Endothelial cell (in vitro differentiated cells): ENCODE measurements around the gene DNAH17. TPM values are rescaled to one million over a fixed set of nuclear protein-coding genes. Genes with fewer than 3 reads are reported as not detected.
"Not testable (repeated sequence)": the region's sequence is repeated elsewhere in the genome, so short reads cannot be mapped to it uniquely, and the experiment has no call there.

Source experiments
- DNase-seq: peaks from one replicate; pipeline ENCODE4 v3.0.0; 2021; ENCODE audit warnings: low spot score
- H3K27ac Mint-ChIP-seq: one replicate; pipeline ENCODE4 v1.8.0; 2021; ENCODE audit warnings: mixed read lengths, inconsistent platforms; ENCODE audit not compliant: unreplicated experiment
- H3K27me3 Mint-ChIP-seq: one replicate; pipeline ENCODE4 v1.8.0; 2021; ENCODE audit warnings: mild to moderate bottlenecking, moderate library complexity, mixed read lengths, inconsistent platforms; ENCODE audit not compliant: unreplicated experiment
- H3K36me3 Mint-ChIP-seq: one replicate; pipeline ENCODE4 v1.8.0; 2021; ENCODE audit warnings: mild to moderate bottlenecking, low read depth, mixed read lengths, inconsistent platforms; ENCODE audit not compliant: unreplicated experiment
- H3K4me1 Mint-ChIP-seq: one replicate; pipeline ENCODE4 v1.8.0; 2021; ENCODE audit warnings: mild to moderate bottlenecking, mixed read lengths, inconsistent platforms; ENCODE audit not compliant: unreplicated experiment
- H3K4me3 Mint-ChIP-seq: one replicate; pipeline ENCODE4 v1.8.0; 2021; ENCODE audit warnings: mild to moderate bottlenecking, mixed read lengths, inconsistent platforms; ENCODE audit not compliant: unreplicated experiment
- H3K9me3 Mint-ChIP-seq: one replicate; pipeline ENCODE4 v1.8.0; 2021; ENCODE audit warnings: mixed read lengths, inconsistent platforms; ENCODE audit not compliant: unreplicated experiment
- CTCF ChIP-seq: fragments of 200-600 bp; sonication (generic); IDR thresholded peaks from one replicate; pipeline ENCODE4 v1.5.0; 2021; ENCODE audit warnings: antibody characterized with exemption; ENCODE audit not compliant: unreplicated experiment
- total RNA-seq: library from RNA; stranded (reverse); fragmentation: NEBNext Ultra II Directional; extraction: Animal tissue kit (Norgen Biotek cat#: 25700); gene quantifications from one replicate; pipeline ENCODE4 v1.2.1, GENCODE V29; 2021; ENCODE audit not compliant: unreplicated experiment

Gene DNAH17
- total RNA-seq, 1 donor from 2014 or later = 1.0 TPM

- no peak overlapping the region for H3K4me3 Mint-ChIP-seq
- no peak for TF ChIP-seq CTCF
- peaks cover 6% of the 10 kb centered on the region for H3K4me1 Mint-ChIP-seq
- no peak for DNase-seq
- no peaks in the 10 kb centered on the region for H3K9me3 Mint-ChIP-seq
- no peak overlapping the region for H3K27ac Mint-ChIP-seq
- H3K27me3 Mint-ChIP-seq = peaks cover 12% of the 10 kb centered on the region
- no peaks in the 10 kb centered on the region for H3K36me3 Mint-ChIP-seq
Observed at GRCh38 chr17:78507526-78507925, 69.7 kb downstream of the DNAH17 start.

- Mint-ChIP-seq H3K36me3 (no peaks in the 10 kb centered on the region), H3K27me3 (peaks cover 12% of the 10 kb centered on the region), H3K4me3 (no peak overlapping the region), H3K9me3 (no peaks in the 10 kb centered on the region), H3K27ac (no peak overlapping the region), H3K4me1 (peaks cover 6% of the 10 kb centered on the region)
- no peak for TF ChIP-seq CTCF
- no peak for DNase-seq
Observed at GRCh38 chr17:78506454-78507309, 70.5 kb downstream of the DNAH17 start.

GRCh38 chr17:78504156-78504925, 72.9 kb downstream of the DNAH17 start:
- no peak for DNase-seq

GRCh38 chr17:78503388-78503787, 73.8 kb downstream of the DNAH17 start:
- H3K9me3 Mint-ChIP-seq, H3K36me3 Mint-ChIP-seq, H3K27ac Mint-ChIP-seq, DNase-seq, H3K4me3 Mint-ChIP-seq: not testable (repeated sequence)
- H3K27me3 Mint-ChIP-seq = peaks cover 12% of the 10 kb centered on the region
- H3K4me1 Mint-ChIP-seq = peaks cover 12% of the 10 kb centered on the region

More at GRCh38 chr17:78504156-78504925, 72.9 kb downstream of the DNAH17 start:
- Mint-ChIP-seq H3K4me1 (peaks cover 6% of the 10 kb centered on the region), H3K36me3 (no peaks in the 10 kb centered on the region), H3K9me3 (no peaks in the 10 kb centered on the region), H3K4me3 (no peak overlapping the region), H3K27me3 (peaks cover 12% of the 10 kb centered on the region), H3K27ac (no peak overlapping the region)
- no peak for TF ChIP-seq CTCF

- Mint-ChIP-seq H3K4me3 (no peak overlapping the region), H3K36me3 (no peaks in the 10 kb centered on the region), H3K27me3 (peaks cover 12% of the 10 kb centered on the region), H3K9me3 (no peaks in the 10 kb centered on the region), H3K27ac (no peak overlapping the region), H3K4me1 (peaks cover 12% of the 10 kb centered on the region)
- no peak for DNase-seq
- TF ChIP-seq CTCF = no peak
Observed at GRCh38 chr17:78502611-78503148, 74.5 kb downstream of the DNAH17 start.
